ENCODE measurements around the gene ADAM22.

The ADAM22 gene

DNA sequence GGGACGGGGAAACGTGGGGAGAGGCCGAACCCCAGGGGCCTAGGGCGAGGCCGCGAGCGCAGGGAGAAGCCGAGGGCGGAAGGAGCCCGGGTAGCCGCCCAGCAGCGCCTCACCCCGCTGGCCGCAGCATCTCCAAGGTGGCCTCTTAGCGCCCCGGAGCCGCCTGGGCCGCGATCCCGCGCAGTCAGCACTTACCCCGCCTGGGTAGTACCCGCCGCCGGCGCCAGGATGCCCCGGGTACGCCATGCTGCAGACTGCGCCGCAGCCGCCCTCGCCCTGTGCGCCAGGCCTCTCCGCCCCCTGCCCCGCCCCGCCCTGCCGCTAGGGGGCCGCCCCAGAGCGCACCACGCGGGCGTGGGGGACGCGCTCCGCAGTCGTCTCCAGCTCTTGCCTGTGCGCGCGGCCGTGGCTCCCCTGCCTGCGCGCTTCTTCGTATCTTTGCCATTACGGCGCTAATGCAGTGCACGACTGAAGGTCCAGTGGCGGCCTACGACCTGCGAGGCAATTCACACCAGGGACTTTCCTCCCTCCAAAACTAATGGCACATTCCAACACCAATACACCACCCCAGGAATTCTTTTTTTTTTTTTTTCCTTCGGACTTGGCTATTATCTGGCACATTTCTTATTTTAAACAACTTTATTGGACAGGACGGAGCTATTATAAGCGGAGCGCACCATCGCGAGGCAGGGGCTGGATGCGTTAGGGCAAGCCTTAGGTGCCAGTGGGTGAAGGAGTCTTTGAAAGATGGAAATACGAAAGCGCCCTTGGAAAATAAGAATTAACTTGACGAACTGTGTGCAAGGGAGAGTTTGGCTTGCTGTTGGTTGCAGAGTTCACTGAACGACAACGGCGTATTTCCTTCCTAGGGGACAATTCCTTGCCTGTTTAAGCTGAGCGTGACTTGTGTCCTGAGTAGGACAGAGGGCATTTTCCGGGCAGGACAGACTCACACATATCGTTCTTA, 286.0 kb downstream of the ADAM22 start, which contains the start of gene SRI (continued):
- TF ChIP-seq ZSCAN23 (tag by site-specific recombination; IDR thresholded peaks at IDR 0.05) (no peak), ZNF121 (tag by site-specific recombination; IDR thresholded peaks at IDR 0.05) (no peak), ZNF175 (tag by site-specific recombination; IDR thresholded peaks at IDR 0.05) (no peak), ZNF843 (tag by site-specific recombination; IDR thresholded peaks at IDR 0.05) (no peak), ZNF544 (tag by site-specific recombination; IDR thresholded peaks at IDR 0.05) (no peak), ZNF707 (tag by site-specific recombination; IDR thresholded peaks at IDR 0.05) (no peak), ZNF600 (tag by site-specific recombination; IDR thresholded peaks at IDR 0.05) (0 out of 2 replicates have a peak, but pooled peaks have one; percentile 26), ZIC2 (tag by site-specific recombination; IDR thresholded peaks at IDR 0.05) (peak; percentile 66), ZEB2 (tag by site-specific recombination; IDR thresholded peaks at IDR 0.05) (no peak), ZNF658 (tag by site-specific recombination; IDR thresholded peaks at IDR 0.05) (no peak), ZNF664 (tag by site-specific recombination; IDR thresholded peaks at IDR 0.05) (no peak), ZNF391 (tag by site-specific recombination; IDR thresholded peaks at IDR 0.05; ENCODE audit: borderline replicate concordance, low read depth) (no peak), SCRT1 (tag by site-specific recombination; IDR thresholded peaks at IDR 0.05; ENCODE audit: borderline replicate concordance) (no peak), ZFHX2 (tag by site-specific recombination; conservative IDR thresholded peaks at IDR 0.05) (no peak; the same call in 1 of the 2 replicates), ZNF660 (tag by site-specific recombination; IDR thresholded peaks at IDR 0.05) (0 out of 2 replicates have a peak, but pooled peaks have one; percentile 35), SP2 (tag by site-specific recombination; IDR thresholded peaks at IDR 0.05) (peak; percentile 33; the same call in 1 of the 2 replicates), ZNF768 (tag by site-specific recombination; IDR thresholded peaks at IDR 0.05) (no peak), ZNF596 (tag by site-specific recombination; IDR thresholded peaks at IDR 0.05) (no peak)
- TF ChIP-seq, protein P1, sequence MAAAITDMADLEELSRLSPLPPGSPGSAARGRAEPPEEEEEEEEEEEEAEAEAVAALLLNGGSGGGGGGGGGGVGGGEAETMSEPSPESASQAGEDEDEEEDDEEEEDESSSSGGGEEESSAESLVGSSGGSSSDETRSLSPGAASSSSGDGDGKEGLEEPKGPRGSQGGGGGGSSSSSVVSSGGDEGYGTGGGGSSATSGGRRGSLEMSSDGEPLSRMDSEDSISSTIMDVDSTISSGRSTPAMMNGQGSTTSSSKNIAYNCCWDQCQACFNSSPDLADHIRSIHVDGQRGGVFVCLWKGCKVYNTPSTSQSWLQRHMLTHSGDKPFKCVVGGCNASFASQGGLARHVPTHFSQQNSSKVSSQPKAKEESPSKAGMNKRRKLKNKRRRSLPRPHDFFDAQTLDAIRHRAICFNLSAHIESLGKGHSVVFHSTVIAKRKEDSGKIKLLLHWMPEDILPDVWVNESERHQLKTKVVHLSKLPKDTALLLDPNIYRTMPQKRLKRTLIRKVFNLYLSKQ (tag by site-specific recombination; IDR thresholded peaks at IDR 0.05; ENCODE audit: borderline replicate concordance) = no peak
- TF ChIP-seq, protein P2, sequence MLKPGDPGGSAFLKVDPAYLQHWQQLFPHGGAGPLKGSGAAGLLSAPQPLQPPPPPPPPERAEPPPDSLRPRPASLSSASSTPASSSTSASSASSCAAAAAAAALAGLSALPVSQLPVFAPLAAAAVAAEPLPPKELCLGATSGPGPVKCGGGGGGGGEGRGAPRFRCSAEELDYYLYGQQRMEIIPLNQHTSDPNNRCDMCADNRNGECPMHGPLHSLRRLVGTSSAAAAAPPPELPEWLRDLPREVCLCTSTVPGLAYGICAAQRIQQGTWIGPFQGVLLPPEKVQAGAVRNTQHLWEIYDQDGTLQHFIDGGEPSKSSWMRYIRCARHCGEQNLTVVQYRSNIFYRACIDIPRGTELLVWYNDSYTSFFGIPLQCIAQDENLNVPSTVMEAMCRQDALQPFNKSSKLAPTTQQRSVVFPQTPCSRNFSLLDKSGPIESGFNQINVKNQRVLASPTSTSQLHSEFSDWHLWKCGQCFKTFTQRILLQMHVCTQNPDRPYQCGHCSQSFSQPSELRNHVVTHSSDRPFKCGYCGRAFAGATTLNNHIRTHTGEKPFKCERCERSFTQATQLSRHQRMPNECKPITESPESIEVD (tag by site-specific recombination; IDR thresholded peaks at IDR 0.05) = peak; percentile 41; the same call in 1 of the 2 replicates
- TF ChIP-seq, protein P3, sequence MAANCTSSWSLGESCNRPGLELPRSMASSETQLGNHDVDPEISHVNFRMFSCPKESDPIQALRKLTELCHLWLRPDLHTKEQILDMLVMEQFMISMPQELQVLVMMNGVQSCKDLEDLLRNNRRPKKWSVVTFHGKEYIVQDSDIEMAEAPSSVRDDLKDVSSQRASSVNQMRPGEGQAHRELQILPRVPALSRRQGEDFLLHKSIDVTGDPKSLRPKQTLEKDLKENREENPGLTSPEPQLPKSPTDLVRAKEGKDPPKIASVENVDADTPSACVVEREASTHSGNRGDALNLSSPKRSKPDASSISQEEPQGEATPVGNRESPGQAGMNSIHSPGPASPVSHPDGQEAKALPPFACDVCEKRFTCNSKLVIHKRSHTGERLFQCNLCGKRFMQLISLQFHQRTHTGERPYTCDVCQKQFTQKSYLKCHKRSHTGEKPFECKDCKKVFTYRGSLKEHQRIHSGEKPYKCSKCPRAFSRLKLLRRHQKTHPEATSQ (tag by site-specific recombination; IDR thresholded peaks at IDR 0.05) = no peak
- TF ChIP-seq, protein P4, sequence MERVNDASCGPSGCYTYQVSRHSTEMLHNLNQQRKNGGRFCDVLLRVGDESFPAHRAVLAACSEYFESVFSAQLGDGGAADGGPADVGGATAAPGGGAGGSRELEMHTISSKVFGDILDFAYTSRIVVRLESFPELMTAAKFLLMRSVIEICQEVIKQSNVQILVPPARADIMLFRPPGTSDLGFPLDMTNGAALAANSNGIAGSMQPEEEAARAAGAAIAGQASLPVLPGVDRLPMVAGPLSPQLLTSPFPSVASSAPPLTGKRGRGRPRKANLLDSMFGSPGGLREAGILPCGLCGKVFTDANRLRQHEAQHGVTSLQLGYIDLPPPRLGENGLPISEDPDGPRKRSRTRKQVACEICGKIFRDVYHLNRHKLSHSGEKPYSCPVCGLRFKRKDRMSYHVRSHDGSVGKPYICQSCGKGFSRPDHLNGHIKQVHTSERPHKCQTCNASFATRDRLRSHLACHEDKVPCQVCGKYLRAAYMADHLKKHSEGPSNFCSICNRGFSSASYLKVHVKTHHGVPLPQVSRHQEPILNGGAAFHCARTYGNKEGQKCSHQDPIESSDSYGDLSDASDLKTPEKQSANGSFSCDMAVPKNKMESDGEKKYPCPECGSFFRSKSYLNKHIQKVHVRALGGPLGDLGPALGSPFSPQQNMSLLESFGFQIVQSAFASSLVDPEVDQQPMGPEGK (tag by site-specific recombination; IDR thresholded peaks at IDR 0.05) = peak; percentile 62; the same call in 1 of the 2 replicates
- TF ChIP-seq, protein P5, sequence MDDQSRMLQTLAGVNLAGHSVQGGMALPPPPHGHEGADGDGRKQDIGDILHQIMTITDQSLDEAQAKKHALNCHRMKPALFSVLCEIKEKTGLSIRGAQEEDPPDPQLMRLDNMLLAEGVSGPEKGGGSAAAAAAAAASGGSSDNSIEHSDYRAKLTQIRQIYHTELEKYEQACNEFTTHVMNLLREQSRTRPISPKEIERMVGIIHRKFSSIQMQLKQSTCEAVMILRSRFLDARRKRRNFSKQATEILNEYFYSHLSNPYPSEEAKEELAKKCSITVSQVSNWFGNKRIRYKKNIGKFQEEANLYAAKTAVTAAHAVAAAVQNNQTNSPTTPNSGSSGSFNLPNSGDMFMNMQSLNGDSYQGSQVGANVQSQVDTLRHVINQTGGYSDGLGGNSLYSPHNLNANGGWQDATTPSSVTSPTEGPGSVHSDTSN (CRISPR knock-in tag; IDR thresholded peaks at IDR 0.05) = peak; percentile 69; the same call in 1 of the 2 replicates
- TF ChIP-seq, protein P6, sequence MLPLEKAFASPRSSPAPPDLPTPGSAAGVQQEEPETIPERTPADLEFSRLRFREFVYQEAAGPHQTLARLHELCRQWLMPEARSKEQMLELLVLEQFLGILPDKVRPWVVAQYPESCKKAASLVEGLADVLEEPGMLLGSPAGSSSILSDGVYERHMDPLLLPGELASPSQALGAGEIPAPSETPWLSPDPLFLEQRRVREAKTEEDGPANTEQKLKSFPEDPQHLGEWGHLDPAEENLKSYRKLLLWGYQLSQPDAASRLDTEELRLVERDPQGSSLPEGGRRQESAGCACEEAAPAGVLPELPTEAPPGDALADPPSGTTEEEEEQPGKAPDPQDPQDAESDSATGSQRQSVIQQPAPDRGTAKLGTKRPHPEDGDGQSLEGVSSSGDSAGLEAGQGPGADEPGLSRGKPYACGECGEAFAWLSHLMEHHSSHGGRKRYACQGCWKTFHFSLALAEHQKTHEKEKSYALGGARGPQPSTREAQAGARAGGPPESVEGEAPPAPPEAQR (tag by site-specific recombination; IDR thresholded peaks at IDR 0.05) = no peak; the same call in 1 of the 2 replicates
- TF ChIP-seq, protein P7, sequence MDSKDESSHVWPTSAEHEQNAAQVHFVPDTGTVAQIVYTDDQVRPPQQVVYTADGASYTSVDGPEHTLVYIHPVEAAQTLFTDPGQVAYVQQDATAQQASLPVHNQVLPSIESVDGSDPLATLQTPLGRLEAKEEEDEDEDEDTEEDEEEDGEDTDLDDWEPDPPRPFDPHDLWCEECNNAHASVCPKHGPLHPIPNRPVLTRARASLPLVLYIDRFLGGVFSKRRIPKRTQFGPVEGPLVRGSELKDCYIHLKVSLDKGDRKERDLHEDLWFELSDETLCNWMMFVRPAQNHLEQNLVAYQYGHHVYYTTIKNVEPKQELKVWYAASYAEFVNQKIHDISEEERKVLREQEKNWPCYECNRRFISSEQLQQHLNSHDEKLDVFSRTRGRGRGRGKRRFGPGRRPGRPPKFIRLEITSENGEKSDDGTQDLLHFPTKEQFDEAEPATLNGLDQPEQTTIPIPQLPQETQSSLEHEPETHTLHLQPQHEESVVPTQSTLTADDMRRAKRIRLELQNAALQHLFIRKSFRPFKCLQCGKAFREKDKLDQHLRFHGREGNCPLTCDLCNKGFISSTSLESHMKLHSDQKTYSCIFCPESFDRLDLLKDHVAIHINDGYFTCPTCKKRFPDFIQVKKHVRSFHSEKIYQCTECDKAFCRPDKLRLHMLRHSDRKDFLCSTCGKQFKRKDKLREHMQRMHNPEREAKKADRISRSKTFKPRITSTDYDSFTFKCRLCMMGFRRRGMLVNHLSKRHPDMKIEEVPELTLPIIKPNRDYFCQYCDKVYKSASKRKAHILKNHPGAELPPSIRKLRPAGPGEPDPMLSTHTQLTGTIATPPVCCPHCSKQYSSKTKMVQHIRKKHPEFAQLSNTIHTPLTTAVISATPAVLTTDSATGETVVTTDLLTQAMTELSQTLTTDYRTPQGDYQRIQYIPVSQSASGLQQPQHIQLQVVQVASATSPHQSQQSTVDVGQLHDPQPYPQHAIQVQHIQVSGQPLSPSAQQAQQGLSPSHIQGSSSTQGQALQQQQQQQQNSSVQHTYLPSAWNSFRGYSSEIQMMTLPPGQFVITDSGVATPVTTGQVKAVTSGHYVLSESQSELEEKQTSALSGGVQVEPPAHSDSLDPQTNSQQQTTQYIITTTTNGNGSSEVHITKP (tag by site-specific recombination; IDR thresholded peaks at IDR 0.05) = peak; percentile 100

All from HEK293 (cell line).